HG02642 (cell line): ENCODE data around the gene ARPC4.
"Not testable (repeated sequence)": the region's sequence is repeated elsewhere in the genome, so short reads cannot be mapped to it uniquely, and the experiment has no call there.

Experiments used
- ATAC-seq: cut with Tn5 transposase; IDR thresholded peaks from one replicate; pipeline ENCODE4 v1.9.1; 2021; ENCODE audit warnings: mild to moderate bottlenecking; ENCODE audit not compliant: unreplicated experiment, poor library complexity

The ARPC4 gene

GRCh38 chr3:9847870-9848269, 55.0 kb downstream of the ARPC4 start:
- not testable (repeated sequence) for ATAC-seq

- ATAC-seq, result not testable (repeated sequence)
Observed at GRCh38 chr3:9848860-9849259, 56.0 kb downstream of the ARPC4 start.

- not testable (repeated sequence) for ATAC-seq
Observed at GRCh38 chr3:9851383-9851782, 58.5 kb downstream of the ARPC4 start.

- ATAC-seq, result not testable (repeated sequence)
Observed at GRCh38 chr3:9851926-9852325, 59.0 kb downstream of the ARPC4 start.

- ATAC-seq, result no peak
Observed at GRCh38 chr3:9852528-9852927, 59.6 kb downstream of the ARPC4 start.

- ATAC-seq, result not testable (repeated sequence)
Observed at GRCh38 chr3:9854291-9854940, 61.5 kb downstream of the ARPC4 start.

GRCh38 chr3:9855594-9855993, 62.7 kb downstream of the ARPC4 start:
- ATAC-seq, result no peak
